Activated CD4-positive, alpha-beta T cell treated with anti-CD3 and anti-CD28 coated beads for 36 hours (primary cell): Measurements from ENCODE around the gene KLHL2. TPM values are rescaled to one million over a fixed set of nuclear protein-coding genes. Genes with fewer than 3 reads are reported as not detected.

Experiments
- ATAC-seq: fragments of 200-7000 bp; cut with Tn5 transposase; one replicate; pipeline ENCODE4 v1.10.0; 2021; ENCODE audit warnings: mild to moderate bottlenecking, moderate library complexity
- CTCF ChIA-PET: fragments of 350-600 bp; sonication (Branson Sonifier 250); formaldehyde crosslinking; loops from one replicate; lab custom pipeline; 2021; ENCODE audit warnings: antibody characterized with exemption; lab: Charles Lee
- POLR2A ChIA-PET: fragments of 350-600 bp; sonication (Branson Sonifier 250); formaldehyde crosslinking; loops from one replicate; lab custom pipeline; 2021; ENCODE audit warnings: antibody characterized with exemption, inconsistent platforms; lab: Charles Lee
- DNase-seq: peaks from one replicate; pipeline ENCODE4 v3.0.0-alpha.2; 2020
- H3K27ac Mint-ChIP-seq: one replicate; pipeline ENCODE4 v1.8.0; 2021; ENCODE audit warnings: mixed read lengths
- H3K27me3 Mint-ChIP-seq: one replicate; pipeline ENCODE4 v1.8.0; 2021; ENCODE audit warnings: mixed read lengths
- H3K36me3 Mint-ChIP-seq: one replicate; pipeline ENCODE4 v1.8.0; 2021; ENCODE audit warnings: low read depth, mixed read lengths
- H3K4me1 Mint-ChIP-seq: one replicate; pipeline ENCODE4 v1.8.0; 2021; ENCODE audit warnings: mixed read lengths
- H3K4me3 Mint-ChIP-seq: one replicate; pipeline ENCODE4 v1.8.0; 2021; ENCODE audit warnings: mild to moderate bottlenecking, moderate library complexity, mixed read lengths
- H3K9me3 Mint-ChIP-seq: one replicate; pipeline ENCODE4 v1.8.0; 2021; ENCODE audit warnings: low read depth, mixed read lengths
- intact Hi-C, 2 experiments: fragments of 100-400 bp; cut with DNase I in 1 of 2; cut with micrococcal nuclease in 1 of 2; formaldehyde crosslinking; loops; one replicate each; pipeline versions ENCODE4 v1.14.2 to v1.15.1; 2022 to 2024; cut with DNase I, micrococcal nuclease
- total RNA-seq, 2 experiments: library from RNA; stranded (reverse); gene quantifications; one replicate each; pipeline ENCODE4 v1.2.3, GENCODE V29; 2021

The KLHL2 gene
- total RNA-seq, 2 experiments from 2014 or later: 20.9 to 22.1 TPM

GRCh38 chr4:165347647-165348569 is 140.5 kb downstream of the KLHL2 start:
- Mint-ChIP-seq H3K4me3 (no peak overlapping the region), H3K27ac (no peak overlapping the region), H3K4me1 (no peaks in the 10 kb centered on the region), H3K27me3 (peaks cover 3% of the 10 kb centered on the region), H3K36me3 (peaks cover 2% of the 10 kb centered on the region), H3K9me3 (no peaks in the 10 kb centered on the region)
- no peak for DNase-seq
- intact Hi-C loops: no loop called here
- no peak for ATAC-seq
- ChIA-PET CTCF (interaction anchor here (0.7 to 1.0 kb wide), 2 partner anchors 19 to 217 kb away, joined by 3 to 5 read pairs; no protein-coding TSS in a partner anchor), POLR2A (no interaction called here)

- CTCF ChIA-PET: interaction anchor here (0.5 to 3.5 kb wide), 6 partner anchors 12 to 226 kb away, joined by 3 to 11 read pairs (median 3); no protein-coding TSS in a partner anchor
- Mint-ChIP-seq H3K4me1 (no peaks in the 10 kb centered on the region), H3K9me3 (no peaks in the 10 kb centered on the region), H3K36me3 (no peaks in the 10 kb centered on the region), H3K4me3 (no peak overlapping the region), H3K27ac (no peak overlapping the region), H3K27me3 (peaks cover 8% of the 10 kb centered on the region)
- peak; percentile 27 for DNase-seq
- intact Hi-C loops: no loop called here
- POLR2A ChIA-PET: interaction anchor here (0.6 kb wide), 1 partner anchor 22 kb away, joined by 5 read pairs; no protein-coding TSS in a partner anchor
- ATAC-seq: no peak
These were observed 144.2 kb downstream of the KLHL2 start for GRCh38 chr4:165351359-165352130.

GRCh38 chr4:165355900-165356300 is 148.5 kb downstream of the KLHL2 start:
- H3K4me1 Mint-ChIP-seq: no peaks in the 10 kb centered on the region
- ATAC-seq (peak; percentile 53), DNase-seq (peak; percentile 33)
- no peak overlapping the region for H3K27ac Mint-ChIP-seq
- no peak overlapping the region for H3K4me3 Mint-ChIP-seq
- H3K36me3 Mint-ChIP-seq: no peaks in the 10 kb centered on the region
- intact Hi-C loops: loop anchor here (2.0 kb wide), 1 partner anchor 109 kb away; no protein-coding TSS in a partner anchor
- no peaks in the 10 kb centered on the region for H3K9me3 Mint-ChIP-seq
- peaks cover 21% of the 10 kb centered on the region for H3K27me3 Mint-ChIP-seq
- ChIA-PET POLR2A (no interaction called here), CTCF (interaction anchor here (0.6 to 1.2 kb wide), 4 partner anchors 9 to 225 kb away, joined by 3 to 4 read pairs (median 3); partner anchors contain the start of gene CPE)

- DNase-seq (no peak), ATAC-seq (no peak)
- H3K9me3 Mint-ChIP-seq: no peaks in the 10 kb centered on the region
- peaks cover 28% of the 10 kb centered on the region for H3K27me3 Mint-ChIP-seq
- ChIA-PET CTCF (interaction anchor here (1.2 to 1.9 kb wide), 3 partner anchors 14 to 247 kb away, joined by 3 to 8 read pairs (median 7); partner anchors contain the start of gene TMEM192), POLR2A (no interaction called here)
- no peak overlapping the region for H3K27ac Mint-ChIP-seq
- intact Hi-C loops: no loop called here
- no peaks in the 10 kb centered on the region for H3K4me1 Mint-ChIP-seq
- no peak overlapping the region for H3K4me3 Mint-ChIP-seq
- no peaks in the 10 kb centered on the region for H3K36me3 Mint-ChIP-seq
These were observed 152.1 kb downstream of the KLHL2 start for GRCh38 chr4:165359506-165359905.

- Mint-ChIP-seq H3K27me3 (peaks cover 28% of the 10 kb centered on the region), H3K27ac (no peak overlapping the region), H3K36me3 (no peaks in the 10 kb centered on the region), H3K4me3 (no peak overlapping the region), H3K4me1 (no peaks in the 10 kb centered on the region), H3K9me3 (no peaks in the 10 kb centered on the region)
- intact Hi-C loops: no loop called here
- ATAC-seq (no peak), DNase-seq (no peak)
- CTCF ChIA-PET: interaction anchor here (1.2 to 1.9 kb wide), 3 partner anchors 14 to 247 kb away, joined by 3 to 8 read pairs (median 7); partner anchors contain the start of gene TMEM192
- POLR2A ChIA-PET: no interaction called here
These were observed 152.8 kb downstream of the KLHL2 start for GRCh38 chr4:165360041-165360695.

GRCh38 chr4:165360985-165361670 is 153.8 kb downstream of the KLHL2 start:
- Mint-ChIP-seq H3K9me3 (no peaks in the 10 kb centered on the region), H3K4me1 (no peaks in the 10 kb centered on the region), H3K4me3 (no peak overlapping the region), H3K27me3 (peaks cover 24% of the 10 kb centered on the region), H3K36me3 (no peaks in the 10 kb centered on the region), H3K27ac (no peak overlapping the region)
- ChIA-PET POLR2A (no interaction called here), CTCF (interaction anchor here (0.8 to 1.9 kb wide), 3 partner anchors 13 to 248 kb away, joined by 3 to 8 read pairs (median 3); partner anchors contain the start of gene TMEM192)
- DNase-seq (no peak), ATAC-seq (no peak)
- intact Hi-C loops: no loop called here

- H3K27ac Mint-ChIP-seq: no peak overlapping the region
- H3K36me3 Mint-ChIP-seq: no peaks in the 10 kb centered on the region
- intact Hi-C loops: no loop called here
- H3K9me3 Mint-ChIP-seq: no peaks in the 10 kb centered on the region
- H3K4me3 Mint-ChIP-seq: no peak overlapping the region
- H3K4me1 Mint-ChIP-seq: no peaks in the 10 kb centered on the region
- ChIA-PET CTCF (no interaction called here), POLR2A (no interaction called here)
- ATAC-seq (no peak), DNase-seq (no peak)
- peaks cover 24% of the 10 kb centered on the region for H3K27me3 Mint-ChIP-seq
These were observed 154.4 kb downstream of the KLHL2 start for GRCh38 chr4:165361810-165362209.

- H3K9me3 Mint-ChIP-seq: no peaks in the 10 kb centered on the region
- intact Hi-C loops: no loop called here
- no peak overlapping the region for H3K4me3 Mint-ChIP-seq
- DNase-seq: no peak
- ChIA-PET POLR2A (no interaction called here), CTCF (interaction anchor here (0.7 to 1.3 kb wide), 2 partner anchors 28 to 286 kb away, joined by 3 to 4 read pairs; no protein-coding TSS in a partner anchor)
- no peak overlapping the region for H3K27ac Mint-ChIP-seq
- ATAC-seq: peak; percentile 66
- H3K36me3 Mint-ChIP-seq: no peaks in the 10 kb centered on the region
- H3K4me1 Mint-ChIP-seq: no peaks in the 10 kb centered on the region
- H3K27me3 Mint-ChIP-seq: peaks cover 18% of the 10 kb centered on the region
These were observed 157.2 kb downstream of the KLHL2 start for GRCh38 chr4:165364452-165365080.

- peaks cover 5% of the 10 kb centered on the region for H3K27me3 Mint-ChIP-seq
- no peaks in the 10 kb centered on the region for H3K36me3 Mint-ChIP-seq
- H3K4me3 Mint-ChIP-seq: no peak overlapping the region
- intact Hi-C loops: no loop called here
- no peaks in the 10 kb centered on the region for H3K9me3 Mint-ChIP-seq
- ATAC-seq: no peak
- H3K27ac Mint-ChIP-seq: no peak overlapping the region
- POLR2A ChIA-PET: no interaction called here
- CTCF ChIA-PET: interaction anchor here (1.1 kb wide), 1 partner anchor 17 kb away, joined by 4 read pairs; no protein-coding TSS in a partner anchor
- no peaks in the 10 kb centered on the region for H3K4me1 Mint-ChIP-seq
- DNase-seq: no peak
These were observed 159.7 kb downstream of the KLHL2 start for GRCh38 chr4:165367040-165367439.

GRCh38 chr4:165368114-165368513 is 160.8 kb downstream of the KLHL2 start:
- DNase-seq (no peak), ATAC-seq (no peak)
- Mint-ChIP-seq H3K36me3 (no peaks in the 10 kb centered on the region), H3K4me1 (no peaks in the 10 kb centered on the region), H3K4me3 (no peak overlapping the region), H3K27ac (no peak overlapping the region), H3K27me3 (peaks cover 2% of the 10 kb centered on the region), H3K9me3 (no peaks in the 10 kb centered on the region)
- intact Hi-C loops: no loop called here
- POLR2A ChIA-PET: no interaction called here
- CTCF ChIA-PET: interaction anchor here (1.1 kb wide), 1 partner anchor 18 kb away, joined by 4 read pairs; no protein-coding TSS in a partner anchor
